Spleen (tissue), 11 donors: Measurements from ENCODE around the gene STAC2. TPM values are rescaled to one million over a fixed set of nuclear protein-coding genes. Genes with fewer than 3 reads are reported as not detected.

Source experiments
- DNase-seq: peaks from one replicate; pipeline ENCODE4 v3.0.0-alpha.2; 2020
- H3K27ac ChIP-seq, 8 donors: fragments of 200-600 bp; sonication (generic) in 7 of 8; 1 replicate in 4 of 8; 2 replicates in 4 of 8; pipeline versions ENCODE4 v1.5.0 to v1.8.0; 2016 to 2021; ENCODE audit warnings: inconsistent platforms in 4 of 8, mild to moderate bottlenecking in 4 of 8, moderate library complexity in 1 of 8
- H3K27me3 ChIP-seq, 7 donors: fragments of 200-600 bp; sonication (generic) in 6 of 7; replicated peaks in 1 of 7; 1 replicate in 4 of 7; 2 replicates in 3 of 7; pipeline versions ENCODE4 v1.5.0 to v1.8.0; 2016 to 2021; ENCODE audit warnings: inconsistent platforms in 3 of 7, mild to moderate bottlenecking in 1 of 7
- H3K36me3 ChIP-seq, 6 donors: fragments of 200-600 bp; sonication (generic) in 5 of 6; 1 replicate in 4 of 6; 2 replicates in 2 of 6; pipeline versions ENCODE4 v1.5.0 to v1.8.0; 2016 to 2021; ENCODE audit warnings: inconsistent platforms in 2 of 6
- H3K4me1 ChIP-seq, 6 donors: fragments of 200-600 bp; sonication (generic) in 5 of 6; 1 replicate in 3 of 6; 2 replicates in 3 of 6; pipeline versions ENCODE4 v1.5.0 to v1.8.0; 2016 to 2021; ENCODE audit warnings: inconsistent platforms in 3 of 6
- H3K4me3 ChIP-seq, 8 donors: fragments of 200-600 bp; sonication (generic) in 7 of 8; 1 replicate in 4 of 8; 2 replicates in 4 of 8; pipeline versions ENCODE4 v1.5.0 to v1.8.0; 2016 to 2021; ENCODE audit warnings: inconsistent platforms in 4 of 8, mild to moderate bottlenecking in 4 of 8, moderate library complexity in 2 of 8
- H3K9me3 ChIP-seq, 8 donors: fragments of 200-600 bp; sonication (generic) in 7 of 8; 1 replicate in 4 of 8; 2 replicates in 4 of 8; pipeline versions ENCODE4 v1.5.0 to v1.8.0; 2016 to 2021; ENCODE audit warnings: inconsistent platforms in 4 of 8
- POLR2A ChIP-seq, 3 donors: fragments of 450-650 bp; IDR thresholded peaks; one replicate each; pipeline ENCODE4 v1.5.1; 2017; ENCODE audit warnings: antibody characterized with exemption in 3 of 3, mild to moderate bottlenecking in 1 of 3
- POLR2AphosphoS5 ChIP-seq, 3 donors: sonication (generic); formaldehyde crosslinking; IDR thresholded peaks; one replicate each; pipeline ENCODE4 v1.5.1; 2017; ENCODE audit warnings: antibody characterized with exemption in 3 of 3
- WGBS, 5 donors: extraction: QIAGEN DNeasy Blood & Tissue Kit in 3 of 5; methylation state at CpG; one replicate each; pipeline versions ENCODE4 v1.1.5 to v1.1.7; 2013 to 2018; 5-methylcytosine and 5-hydroxymethylcytosine counted together
- intact Hi-C: fragments of 100-400 bp; cut with DNase I; formaldehyde crosslinking; loops from one replicate; pipeline ENCODE4 v1.15.0; 2023; ENCODE audit warnings: low total_unique reads
- polyA plus RNA-seq, 3 donors: library from polyadenylated mRNA; stranded (reverse); fragments of 200-250 nt; gene quantifications; one replicate each; pipeline ENCODE4 v1.2.1, GENCODE V29; 2013
- total RNA-seq, 7 donors: library from RNA; depleted of rRNA in 3 of 7; stranded (reverse); fragments of >200 nt in 3 of 7; fragmentation: NEBNext Ultra II Directional in 4 of 7; extraction: Animal tissue kit (Norgen Biotek cat#: 25700) in 4 of 7; gene quantifications; one replicate each; pipeline versions ENCODE4 v1.1.0 to v1.2.1, GENCODE V29; 2016 to 2021
- TF ChIP-seq, protein P1 (sequence below), 11 experiments: fragments of 200-600 bp in 7 of 11; fragments of 450-650 bp in 4 of 11; sonication (generic) in 4 of 11; IDR thresholded peaks in 8 of 11; conservative IDR thresholded peaks in 3 of 11; 1 replicate in 7 of 11; 2 replicates in 4 of 11; pipeline versions ENCODE4 v1.4.0 to v1.8.0; 2016 to 2021; ENCODE audit warnings: antibody characterized with exemption in 11 of 11, inconsistent platforms in 4 of 11, mild to moderate bottlenecking in 1 of 11
- donor health status: healthy with polysubstance abuse.
- donor health status: DM: no; HTN: no; CAD: no; lungs with moderate emphysema.
- donor health status: DM: no; HTN: no; CAD: no.
- donor health status: Bipolar disorder and iron deficiency.
- donor health status: healthy.
- donor health status: DM: no; HTN: no; CAD: no.
- donor health status: DM: yes; HTN: yes; CAD: no.

The STAC2 gene
- total and polyA plus RNA-seq, 10 donors = 0.06 to 0.56 (median 0.27) TPM; not detected in 7

DNA sequence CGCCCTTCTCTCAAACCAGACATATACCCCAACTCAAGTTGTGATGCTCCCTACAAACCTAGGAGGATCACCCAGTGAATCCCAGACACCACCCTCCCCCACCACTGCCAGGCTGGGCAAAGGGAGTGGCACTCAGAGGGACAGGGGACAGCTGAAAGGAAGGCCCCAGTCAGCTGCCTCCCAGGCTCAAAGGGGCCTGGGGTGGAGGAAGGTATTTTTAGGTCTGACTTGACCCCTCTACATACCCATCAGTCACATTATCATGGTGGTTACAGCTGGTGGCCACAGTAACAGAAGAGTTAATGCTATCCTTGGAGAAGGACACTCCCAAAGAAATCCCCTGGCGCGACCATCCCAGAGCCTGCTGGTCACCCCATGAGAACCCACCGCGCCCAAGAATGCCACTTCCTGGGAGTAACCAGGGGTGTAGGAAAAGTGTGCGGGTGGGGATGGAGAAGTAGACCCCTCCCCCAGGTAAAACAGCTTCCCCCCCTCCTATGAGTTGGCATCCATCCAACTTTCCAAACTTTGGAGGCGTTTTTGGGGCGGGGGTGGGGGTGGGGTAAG, 29.4 kb downstream of the STAC2 start:
- Histone ChIP-seq H3K4me3 (peak overlapping the region in 5 of 8 donors; percentile 21 to 86 (median 74)), H3K27ac (peak overlapping the region in 5 of 8 donors; percentile 6 to 98 (median 96)), H3K27me3 (peaks cover 0 to 12% (median 0%) of the 10 kb centered on the region in 7 donors), H3K4me1 (peaks cover 16 to 72% (median 52%) of the 10 kb centered on the region in 6 donors), H3K9me3 (no peaks in the 10 kb centered on the region), H3K36me3 (peaks cover 0 to 27% (median 15%) of the 10 kb centered on the region in 6 donors)
- DNase-seq = no peak
- WGBS, 5 donors = 43 to 88% (median 58%) methylated on average over 6 to 8 of the region's 8 CpGs
- TF ChIP-seq, protein P1, sequence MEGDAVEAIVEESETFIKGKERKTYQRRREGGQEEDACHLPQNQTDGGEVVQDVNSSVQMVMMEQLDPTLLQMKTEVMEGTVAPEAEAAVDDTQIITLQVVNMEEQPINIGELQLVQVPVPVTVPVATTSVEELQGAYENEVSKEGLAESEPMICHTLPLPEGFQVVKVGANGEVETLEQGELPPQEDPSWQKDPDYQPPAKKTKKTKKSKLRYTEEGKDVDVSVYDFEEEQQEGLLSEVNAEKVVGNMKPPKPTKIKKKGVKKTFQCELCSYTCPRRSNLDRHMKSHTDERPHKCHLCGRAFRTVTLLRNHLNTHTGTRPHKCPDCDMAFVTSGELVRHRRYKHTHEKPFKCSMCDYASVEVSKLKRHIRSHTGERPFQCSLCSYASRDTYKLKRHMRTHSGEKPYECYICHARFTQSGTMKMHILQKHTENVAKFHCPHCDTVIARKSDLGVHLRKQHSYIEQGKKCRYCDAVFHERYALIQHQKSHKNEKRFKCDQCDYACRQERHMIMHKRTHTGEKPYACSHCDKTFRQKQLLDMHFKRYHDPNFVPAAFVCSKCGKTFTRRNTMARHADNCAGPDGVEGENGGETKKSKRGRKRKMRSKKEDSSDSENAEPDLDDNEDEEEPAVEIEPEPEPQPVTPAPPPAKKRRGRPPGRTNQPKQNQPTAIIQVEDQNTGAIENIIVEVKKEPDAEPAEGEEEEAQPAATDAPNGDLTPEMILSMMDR (IDR thresholded peaks at IDR 0.05 in 8 of 11, conservative IDR thresholded peaks at IDR 0.05 in 3 of 11) = no peak
- TF ChIP-seq POLR2A (IDR thresholded peaks at IDR 0.05) (no peak), POLR2AphosphoS5 (IDR thresholded peaks at IDR 0.05) (no peak)
- intact Hi-C loops = no loop called here

DNA sequence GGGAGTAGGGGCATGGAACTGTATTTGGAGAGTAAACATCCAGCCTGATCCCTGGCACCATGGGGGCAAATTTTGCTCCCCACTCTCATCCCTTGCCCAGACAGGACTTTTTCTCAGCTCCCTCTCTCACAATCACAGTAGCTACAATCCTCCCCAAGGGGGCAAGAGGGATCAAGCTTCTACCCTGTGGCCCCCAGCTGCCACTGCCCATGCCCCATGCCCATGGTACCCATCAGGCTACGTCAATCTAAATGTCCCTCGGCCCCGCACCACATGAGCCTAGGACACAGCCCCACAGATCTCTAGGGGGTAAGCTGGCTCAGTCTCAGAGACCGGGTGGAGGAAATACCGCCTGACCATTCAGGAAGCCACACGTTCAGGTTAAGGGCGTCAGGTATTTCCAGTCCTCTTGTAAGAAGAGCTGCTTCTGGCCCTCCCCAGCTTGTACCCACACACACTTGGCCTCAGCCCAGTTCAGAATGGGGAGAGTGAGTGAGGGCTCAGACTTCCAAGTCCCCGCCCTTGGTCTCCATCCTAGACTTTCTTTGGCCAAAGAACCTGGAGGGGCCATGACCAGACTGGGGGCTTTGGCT, 30.1 kb downstream of the STAC2 start:
- H3K27ac ChIP-seq = peak overlapping the region in 7 of 8 donors; percentile 6 to 98 (median 20)
- peaks cover 0 to 12% (median 0%) of the 10 kb centered on the region in 7 donors for H3K27me3 ChIP-seq
- intact Hi-C loops = no loop called here
- no peaks in the 10 kb centered on the region for H3K9me3 ChIP-seq
- TF ChIP-seq POLR2A (IDR thresholded peaks at IDR 0.05) = no peak
- TF ChIP-seq, protein P1 (IDR thresholded peaks at IDR 0.05 in 8 of 11, conservative IDR thresholded peaks at IDR 0.05 in 3 of 11) = no peak
- no peak for TF ChIP-seq POLR2AphosphoS5 (IDR thresholded peaks at IDR 0.05)
- no peak for DNase-seq
- H3K4me3 ChIP-seq = peak overlapping the region in 1 of 8 donors; percentile 79
- H3K4me1 ChIP-seq = peaks cover 10 to 66% (median 46%) of the 10 kb centered on the region in 6 donors
- 37 to 45% (median 40%) methylated on average over 6 to 8 of the region's 8 CpGs for WGBS, 5 donors
- peaks cover 0 to 30% (median 14%) of the 10 kb centered on the region in 6 donors for H3K36me3 ChIP-seq

DNA sequence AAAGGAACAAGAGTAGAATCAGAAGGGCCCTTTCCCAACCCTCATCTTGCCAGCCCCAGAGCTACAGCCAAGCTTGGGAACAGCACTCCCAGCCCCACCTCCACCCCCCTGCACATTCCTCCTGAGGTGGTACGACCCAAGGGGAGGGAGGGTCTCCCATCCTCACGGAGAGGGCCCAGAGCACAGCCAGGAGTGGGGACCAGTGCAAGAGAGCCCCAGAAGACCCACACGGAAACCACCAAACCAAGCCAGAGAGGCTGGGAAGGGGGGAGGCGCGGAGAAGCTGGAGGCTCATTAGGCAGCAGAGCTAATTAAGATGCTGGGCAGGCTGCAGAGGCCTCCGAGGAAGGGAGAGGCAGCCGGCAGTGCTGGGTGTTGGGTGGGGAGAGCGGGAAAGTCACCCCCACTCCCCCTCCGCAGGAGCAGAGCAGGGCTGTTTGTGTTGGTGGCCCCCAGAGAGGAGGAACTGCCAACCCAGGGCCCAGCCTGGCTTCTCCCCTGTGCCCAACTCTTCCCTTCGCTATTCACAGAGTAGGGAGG, 30.7 kb downstream of the STAC2 start:
- Histone ChIP-seq H3K27ac (peak overlapping the region in 4 of 8 donors; percentile 20 to 98 (median 97)), H3K27me3 (peaks cover 0 to 12% (median 0%) of the 10 kb centered on the region in 7 donors), H3K36me3 (peaks cover 0 to 36% (median 14%) of the 10 kb centered on the region in 6 donors), H3K4me3 (no peak overlapping the region), H3K9me3 (no peaks in the 10 kb centered on the region), H3K4me1 (peaks cover 9 to 63% (median 44%) of the 10 kb centered on the region in 6 donors)
- DNase-seq = no peak
- WGBS, 5 donors = 68 to 89% (median 85%) methylated on average over 9 to 10 of the region's 10 CpGs
- intact Hi-C loops = no loop called here
- TF ChIP-seq, protein P1 (IDR thresholded peaks at IDR 0.05 in 8 of 11, conservative IDR thresholded peaks at IDR 0.05 in 3 of 11) = no peak
- TF ChIP-seq POLR2A (IDR thresholded peaks at IDR 0.05) (no peak), POLR2AphosphoS5 (IDR thresholded peaks at IDR 0.05) (no peak)
